ENCODE data around the gene ROBO3. TPM values are rescaled to one million over a fixed set of nuclear protein-coding genes. Genes with fewer than 3 reads are reported as not detected.

The ROBO3 gene
- polyA plus RNA-seq, 1 donor: 34.2 TPM

GRCh38 chr11:124920870-124921609 is 55.8 kb downstream of the ROBO3 start:
- no peak for DNase-seq (ENCODE audit: low read depth)

DNA sequence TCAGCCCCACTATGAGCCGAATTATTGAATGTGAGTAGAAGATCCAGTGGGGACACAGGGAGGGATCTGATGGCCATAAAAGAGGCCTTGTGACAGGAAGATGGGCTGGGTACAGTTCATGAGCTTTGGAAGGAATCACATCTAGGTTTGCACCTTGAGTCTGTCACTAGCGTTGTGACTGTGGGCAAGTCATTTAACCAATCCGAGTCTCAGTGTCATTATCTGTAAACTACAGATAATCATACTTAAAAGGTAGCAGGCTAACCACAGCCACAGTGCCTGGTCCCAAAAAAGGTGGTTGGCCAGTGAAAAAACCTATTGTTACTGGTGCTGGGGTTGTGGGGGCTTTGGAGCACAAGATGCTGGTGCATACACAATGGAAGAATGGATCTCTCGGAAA is 57.6 kb downstream of the ROBO3 start:
- DNase-seq (ENCODE audit: low read depth): no peak

GRCh38 chr11:124923296-124923695 is 58.1 kb downstream of the ROBO3 start:
- no peak for DNase-seq (ENCODE audit: low read depth)

DNA sequence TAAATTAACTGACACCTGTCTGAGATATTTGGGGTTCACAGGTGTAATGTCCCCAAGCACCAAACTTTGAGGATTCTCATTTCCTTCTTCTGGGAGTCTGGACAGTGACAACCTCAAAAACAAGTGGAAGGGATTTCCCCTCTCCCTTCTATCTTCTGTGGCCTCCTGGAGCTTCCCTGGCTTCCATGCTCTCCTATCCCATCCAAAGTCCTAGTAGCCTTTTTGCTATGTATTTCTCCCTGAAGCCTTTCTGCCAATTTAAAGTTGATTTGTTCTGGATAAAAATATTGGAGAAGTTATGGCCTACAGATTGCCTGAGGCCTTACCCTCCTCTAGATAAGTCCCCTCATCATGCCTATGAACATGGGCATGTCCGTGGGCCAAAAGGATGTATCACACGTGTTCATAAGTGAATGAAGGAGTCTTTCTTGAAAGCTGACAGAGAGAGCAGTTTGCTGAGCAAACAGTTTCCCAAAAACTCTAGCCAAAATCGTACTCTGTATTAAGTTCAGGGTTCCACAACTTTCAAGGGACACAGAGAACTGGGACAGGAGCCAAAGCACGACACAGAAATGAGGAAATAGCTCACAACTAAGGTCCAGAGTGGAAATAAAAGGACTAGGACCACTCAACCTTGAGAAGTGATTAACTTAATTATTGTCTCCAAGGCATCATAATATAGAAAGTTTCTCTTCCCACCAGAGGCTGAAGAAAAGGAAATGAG is 63.9 kb downstream of the ROBO3 start:
- DNase-seq (ENCODE audit: low read depth): no peak

GRCh38 chr11:124930799-124931198 is 65.6 kb downstream of the ROBO3 start:
- DNase-seq (ENCODE audit: low read depth): no peak

Other genes with a start within 250 kb of the ROBO3 start
- gene TBRG1, start 242.6 kb upstream of the ROBO3 start, polyA plus RNA-seq (ENCODE audit: insufficient read length): 23.5 TPM
- gene SIAE, start 191.7 kb upstream of the ROBO3 start, polyA plus RNA-seq (ENCODE audit: insufficient read length): 7.4 TPM
- 3.3 TPM for gene SPA17, start 191.5 kb upstream of the ROBO3 start, polyA plus RNA-seq (ENCODE audit: insufficient read length)
- 4.7 TPM for gene NRGN, start 125.5 kb upstream of the ROBO3 start, polyA plus RNA-seq (ENCODE audit: insufficient read length)
- 1.1 TPM for gene VSIG2, start 113.2 kb upstream of the ROBO3 start, polyA plus RNA-seq (ENCODE audit: insufficient read length)
- gene ESAM, start 103.1 kb upstream of the ROBO3 start, polyA plus RNA-seq (ENCODE audit: insufficient read length): 46.2 TPM
- 15.3 TPM for gene MSANTD2, start 65.0 kb upstream of the ROBO3 start, polyA plus RNA-seq (ENCODE audit: insufficient read length)
- gene ROBO4, start 32.4 kb downstream of the ROBO3 start, polyA plus RNA-seq (ENCODE audit: insufficient read length): 23.0 TPM
- 0.20 TPM for gene HEPN1, start 53.8 kb downstream of the ROBO3 start, polyA plus RNA-seq (ENCODE audit: insufficient read length)
- 0.06 TPM for gene HEPACAM, start 70.6 kb downstream of the ROBO3 start, polyA plus RNA-seq (ENCODE audit: insufficient read length)
- gene CCDC15, start 88.8 kb downstream of the ROBO3 start, polyA plus RNA-seq (ENCODE audit: insufficient read length): 3.0 TPM
- gene SLC37A2, start 197.9 kb downstream of the ROBO3 start, polyA plus RNA-seq (ENCODE audit: insufficient read length): 2.3 TPM
- 19.7 TPM for gene TMEM218, start 246.2 kb downstream of the ROBO3 start, polyA plus RNA-seq (ENCODE audit: insufficient read length)

Data from forelimb muscle (tissue), 1 donor.